Neural cell (in vitro differentiated cells): ENCODE measurements around the gene GTF2F1. TPM values are rescaled to one million over a fixed set of nuclear protein-coding genes. Genes with fewer than 3 reads are reported as not detected.

Experiments used
- H2AFZ ChIP-seq: fragments of 200-600, 300-800 bp; sonication (generic), shearing (Covaris generic); 2 replicates; pipeline ENCODE4 v1.6.0; 2014; ENCODE audit warnings: low read depth, mild to moderate bottlenecking, antibody characterized with exemption, low read length, moderate library complexity
- H3F3A ChIP-seq: fragments of 200-600 bp; shearing (Covaris generic); 2 replicates; pipeline ENCODE4 v1.6.1; 2016; ENCODE audit warnings: mild to moderate bottlenecking, moderate library complexity, mixed read lengths, antibody characterized with exemption, low read length; ENCODE audit not compliant: insufficient read depth, poor library complexity, severe bottlenecking
- H3K27ac ChIP-seq: fragments of 200-600, 300-800 bp; sonication (generic), shearing (Covaris generic); 2 replicates; pipeline ENCODE4 v1.5.1; 2014; ENCODE audit warnings: mild to moderate bottlenecking, low read length, moderate library complexity
- H3K27me3 ChIP-seq: fragments of 300-800, 200-600 bp; sonication (generic), shearing (Covaris generic); 2 replicates; pipeline ENCODE4 v1.6.0; 2014; ENCODE audit warnings: mild to moderate bottlenecking, low read depth, low read length, moderate library complexity; ENCODE audit not compliant: insufficient read depth
- H3K36me3 ChIP-seq: fragments of 300-800, 200-600 bp; sonication (generic), shearing (Covaris generic); 2 replicates; pipeline ENCODE4 v1.5.1; 2014; ENCODE audit warnings: mild to moderate bottlenecking, antibody characterized with exemption, low read length, moderate library complexity; ENCODE audit not compliant: insufficient read depth
- H3K4me2 ChIP-seq: fragments of 300-800, 200-600 bp; sonication (generic), shearing (Covaris generic); 2 replicates; pipeline ENCODE4 v1.6.0; 2014; ENCODE audit warnings: mild to moderate bottlenecking, low read length
- H3K4me3 ChIP-seq: fragments of 300-800, 200-600 bp; sonication (generic), shearing (Covaris generic); 2 replicates; pipeline ENCODE4 v1.5.1; 2014; ENCODE audit warnings: mild to moderate bottlenecking, low read length, moderate library complexity
- H3K79me2 ChIP-seq: fragments of 200-600 bp; shearing (Covaris generic); replicated peaks from 2 replicates; pipeline ENCODE4 v1.6.0; 2014; ENCODE audit warnings: mild to moderate bottlenecking, low read length, moderate library complexity; ENCODE audit not compliant: insufficient read depth
- H3K9ac ChIP-seq: fragments of 300-800, 200-600 bp; sonication (generic), shearing (Covaris generic); 2 replicates; pipeline ENCODE4 v1.6.1; 2016; ENCODE audit warnings: mild to moderate bottlenecking, low read length, mixed read lengths
- H3K9me2 ChIP-seq: fragments of 200-600 bp; shearing (Covaris generic); 2 replicates; pipeline ENCODE4 v1.6.1; 2016; ENCODE audit warnings: mild to moderate bottlenecking, low read length, mixed read lengths; ENCODE audit not compliant: insufficient read depth
- H3K9me3 ChIP-seq: fragments of 200-600, 300-800 bp; sonication (generic), shearing (Covaris generic); 2 replicates; pipeline ENCODE4 v1.6.1; 2016; ENCODE audit warnings: mild to moderate bottlenecking, mixed run types, low read length, moderate library complexity, mixed read lengths
- H4K20me1 ChIP-seq: fragments of 200-600 bp; shearing (Covaris generic); 2 replicates; pipeline ENCODE4 v1.6.1; 2016; ENCODE audit warnings: mild to moderate bottlenecking, mixed run types; ENCODE audit not compliant: insufficient read depth
- EP300 ChIP-seq: fragments of 450-650 bp; conservative IDR thresholded peaks from 2 replicates; pipeline ENCODE4 v1.6.1; 2014; ENCODE audit warnings: antibody characterized with exemption, mild to moderate bottlenecking, moderate library complexity; ENCODE audit not compliant: poor library complexity, severe bottlenecking
- EZH2 ChIP-seq: fragments of 200-600, 300-800 bp; shearing (Covaris generic), sonication (generic); IDR thresholded peaks from 2 replicates; pipeline ENCODE4 v1.6.1; 2014; ENCODE audit warnings: antibody characterized with exemption, low read length, borderline replicate concordance, mild to moderate bottlenecking; ENCODE audit not compliant: insufficient read depth, poor library complexity, severe bottlenecking
- MXI1 ChIP-seq: fragments of 450-650 bp; conservative IDR thresholded peaks from 2 replicates; pipeline ENCODE4 v1.6.1; 2014; ENCODE audit warnings: antibody characterized with exemption, mild to moderate bottlenecking; ENCODE audit not compliant: poor library complexity, severe bottlenecking
- POLR2AphosphoS5 ChIP-seq: IDR thresholded peaks from 2 replicates; pipeline ENCODE4 v1.6.1; 2012
- RAD21 ChIP-seq: fragments of 450-650 bp; conservative IDR thresholded peaks from 2 replicates; pipeline ENCODE4 v1.6.1; 2014; ENCODE audit warnings: antibody characterized with exemption, mild to moderate bottlenecking, moderate library complexity
- SMC3 ChIP-seq: fragments of 450-650 bp; conservative IDR thresholded peaks from 2 replicates; pipeline ENCODE4 v1.6.1; 2014; ENCODE audit warnings: antibody characterized with exemption, mild to moderate bottlenecking, moderate library complexity; ENCODE audit not compliant: poor library complexity
- TAF1 ChIP-seq: IDR thresholded peaks from 2 replicates; pipeline ENCODE4 v1.6.1; 2012; ENCODE audit warnings: low read depth
- polyA plus RNA-seq: library from polyadenylated mRNA; depleted of rRNA; stranded (reverse); fragments of >200 nt; gene quantifications from 2 replicates; pipeline ENCODE4 v1.2.3, GENCODE V29; 2014
- TF ChIP-seq, protein P1 (sequence below): fragments of 450-650 bp; IDR thresholded peaks from 2 replicates; pipeline ENCODE4 v1.5.1; 2014; ENCODE audit warnings: antibody characterized with exemption, mild to moderate bottlenecking, moderate library complexity; ENCODE audit not compliant: poor library complexity, severe bottlenecking
- TF ChIP-seq, protein P2 (sequence below): IDR thresholded peaks from 2 replicates; pipeline ENCODE4 v1.6.1; 2012; ENCODE audit warnings: borderline replicate concordance

Gene GTF2F1
- polyA plus RNA-seq, 1 donor from 2014 or later: 53.9 TPM

DNA sequence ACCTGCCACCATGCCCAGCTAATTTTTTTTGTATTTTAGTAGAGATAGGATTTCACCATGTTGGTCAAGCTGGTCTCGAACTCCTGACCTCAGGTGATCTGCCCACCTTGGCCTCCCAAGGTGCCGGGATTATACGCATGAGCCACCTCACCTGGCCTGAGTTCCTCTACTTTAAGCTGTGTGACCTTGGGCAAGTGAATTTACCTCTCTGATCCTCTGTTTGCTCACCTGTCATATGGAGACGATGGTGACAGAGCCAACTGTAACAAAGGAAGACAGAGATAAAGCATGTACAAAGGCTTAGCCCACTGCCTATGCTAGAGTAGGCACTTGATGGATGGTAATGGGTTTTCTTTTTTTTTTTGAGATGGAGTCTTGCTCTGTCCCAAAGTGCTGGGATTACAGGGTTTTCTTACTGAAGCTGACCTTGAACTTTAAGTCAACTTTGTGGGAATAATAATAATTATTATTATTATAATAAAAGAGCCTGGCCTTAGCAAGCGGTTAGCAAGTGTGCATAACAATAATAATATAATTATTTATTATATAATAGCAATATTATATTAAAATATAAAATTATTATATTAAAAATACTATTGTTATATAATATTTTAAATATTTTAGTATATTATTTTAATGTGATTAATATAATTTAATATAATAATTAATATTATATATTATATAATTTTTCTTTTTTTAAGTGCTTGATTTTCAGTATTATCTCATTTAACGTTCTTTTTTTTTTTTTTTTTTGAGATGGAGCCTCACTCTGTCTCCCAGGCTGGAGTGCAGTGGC, 58.3 kb downstream of the GTF2F1 start:
- no peaks in the 10 kb centered on the region for H4K20me1 ChIP-seq
- H3K27ac ChIP-seq: no peak overlapping the region
- H3K27me3 ChIP-seq: no peaks in the 10 kb centered on the region
- TF ChIP-seq TAF1 (no peak), EZH2 (no peak), EP300 (no peak), MXI1 (no peak), POLR2AphosphoS5 (no peak), SMC3 (no peak), RAD21 (no peak)
- TF ChIP-seq, protein P1, sequence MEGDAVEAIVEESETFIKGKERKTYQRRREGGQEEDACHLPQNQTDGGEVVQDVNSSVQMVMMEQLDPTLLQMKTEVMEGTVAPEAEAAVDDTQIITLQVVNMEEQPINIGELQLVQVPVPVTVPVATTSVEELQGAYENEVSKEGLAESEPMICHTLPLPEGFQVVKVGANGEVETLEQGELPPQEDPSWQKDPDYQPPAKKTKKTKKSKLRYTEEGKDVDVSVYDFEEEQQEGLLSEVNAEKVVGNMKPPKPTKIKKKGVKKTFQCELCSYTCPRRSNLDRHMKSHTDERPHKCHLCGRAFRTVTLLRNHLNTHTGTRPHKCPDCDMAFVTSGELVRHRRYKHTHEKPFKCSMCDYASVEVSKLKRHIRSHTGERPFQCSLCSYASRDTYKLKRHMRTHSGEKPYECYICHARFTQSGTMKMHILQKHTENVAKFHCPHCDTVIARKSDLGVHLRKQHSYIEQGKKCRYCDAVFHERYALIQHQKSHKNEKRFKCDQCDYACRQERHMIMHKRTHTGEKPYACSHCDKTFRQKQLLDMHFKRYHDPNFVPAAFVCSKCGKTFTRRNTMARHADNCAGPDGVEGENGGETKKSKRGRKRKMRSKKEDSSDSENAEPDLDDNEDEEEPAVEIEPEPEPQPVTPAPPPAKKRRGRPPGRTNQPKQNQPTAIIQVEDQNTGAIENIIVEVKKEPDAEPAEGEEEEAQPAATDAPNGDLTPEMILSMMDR: no peak
- TF ChIP-seq, protein P2, sequence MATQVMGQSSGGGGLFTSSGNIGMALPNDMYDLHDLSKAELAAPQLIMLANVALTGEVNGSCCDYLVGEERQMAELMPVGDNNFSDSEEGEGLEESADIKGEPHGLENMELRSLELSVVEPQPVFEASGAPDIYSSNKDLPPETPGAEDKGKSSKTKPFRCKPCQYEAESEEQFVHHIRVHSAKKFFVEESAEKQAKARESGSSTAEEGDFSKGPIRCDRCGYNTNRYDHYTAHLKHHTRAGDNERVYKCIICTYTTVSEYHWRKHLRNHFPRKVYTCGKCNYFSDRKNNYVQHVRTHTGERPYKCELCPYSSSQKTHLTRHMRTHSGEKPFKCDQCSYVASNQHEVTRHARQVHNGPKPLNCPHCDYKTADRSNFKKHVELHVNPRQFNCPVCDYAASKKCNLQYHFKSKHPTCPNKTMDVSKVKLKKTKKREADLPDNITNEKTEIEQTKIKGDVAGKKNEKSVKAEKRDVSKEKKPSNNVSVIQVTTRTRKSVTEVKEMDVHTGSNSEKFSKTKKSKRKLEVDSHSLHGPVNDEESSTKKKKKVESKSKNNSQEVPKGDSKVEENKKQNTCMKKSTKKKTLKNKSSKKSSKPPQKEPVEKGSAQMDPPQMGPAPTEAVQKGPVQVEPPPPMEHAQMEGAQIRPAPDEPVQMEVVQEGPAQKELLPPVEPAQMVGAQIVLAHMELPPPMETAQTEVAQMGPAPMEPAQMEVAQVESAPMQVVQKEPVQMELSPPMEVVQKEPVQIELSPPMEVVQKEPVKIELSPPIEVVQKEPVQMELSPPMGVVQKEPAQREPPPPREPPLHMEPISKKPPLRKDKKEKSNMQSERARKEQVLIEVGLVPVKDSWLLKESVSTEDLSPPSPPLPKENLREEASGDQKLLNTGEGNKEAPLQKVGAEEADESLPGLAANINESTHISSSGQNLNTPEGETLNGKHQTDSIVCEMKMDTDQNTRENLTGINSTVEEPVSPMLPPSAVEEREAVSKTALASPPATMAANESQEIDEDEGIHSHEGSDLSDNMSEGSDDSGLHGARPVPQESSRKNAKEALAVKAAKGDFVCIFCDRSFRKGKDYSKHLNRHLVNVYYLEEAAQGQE: no peak
- no peaks in the 10 kb centered on the region for H3F3A ChIP-seq
- no peak overlapping the region for H3K4me3 ChIP-seq
- H3K79me2 ChIP-seq: no peaks in the 10 kb centered on the region
- no peak overlapping the region for H2AFZ ChIP-seq
- no peak overlapping the region for H3K9ac ChIP-seq
- no peak overlapping the region for H3K4me2 ChIP-seq
- no peaks in the 10 kb centered on the region for H3K9me2 ChIP-seq
- H3K9me3 ChIP-seq: no peaks in the 10 kb centered on the region
- no peaks in the 10 kb centered on the region for H3K36me3 ChIP-seq

DNA sequence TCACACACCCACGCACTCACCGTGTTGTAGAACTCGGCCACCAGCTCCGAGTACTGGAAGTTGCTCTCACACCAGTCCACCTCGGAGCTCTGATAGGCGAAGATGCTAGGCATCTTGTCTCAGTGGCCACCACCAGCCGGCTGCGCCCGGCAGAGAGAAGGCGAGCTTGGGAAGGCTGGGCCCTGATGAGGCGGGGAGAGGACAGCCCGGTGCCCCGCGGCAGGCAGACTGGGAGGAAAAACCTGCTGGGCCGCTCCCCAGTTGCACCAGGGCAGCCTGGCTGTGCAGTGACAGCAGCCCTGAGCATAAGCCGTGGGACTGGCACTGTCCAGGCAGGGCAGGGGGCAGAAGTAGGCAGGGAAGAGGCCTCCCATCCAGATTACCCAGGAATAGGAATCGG, 59.5 kb downstream of the GTF2F1 start, which contains the start of gene ACER1:
Gene ACER1, minus strand, starts transcription at position 174 of the 400 bp plus-strand sequence. Its CDS starts 61 bp downstream, at position 113.
- H3K9me3 ChIP-seq: no peaks in the 10 kb centered on the region
- H3K9me2 ChIP-seq: no peaks in the 10 kb centered on the region
- H3K79me2 ChIP-seq: no peaks in the 10 kb centered on the region
- H2AFZ ChIP-seq: no peak within 1 kb of the TSS
- H4K20me1 ChIP-seq: no peaks in the 10 kb centered on the region
- no peaks in the 10 kb centered on the region for H3F3A ChIP-seq
- H3K27ac ChIP-seq: no peak within 1 kb of the TSS
- no peaks in the 10 kb centered on the region for H3K36me3 ChIP-seq
- TF ChIP-seq, protein P2: no peak
- TF ChIP-seq EP300: no peak
- TF ChIP-seq POLR2AphosphoS5: no peak
- no peak for TF ChIP-seq RAD21
- no peak for TF ChIP-seq TAF1
- no peak for TF ChIP-seq MXI1
- TF ChIP-seq, protein P1: no peak
- TF ChIP-seq SMC3: no peak
- TF ChIP-seq EZH2: no peak
- H3K27me3 ChIP-seq: no peaks in the 10 kb centered on the region
- H3K9ac ChIP-seq: no peak within 1 kb of the TSS
- H3K4me3 ChIP-seq: no peak within 1 kb of the TSS
- no peak within 1 kb of the TSS for H3K4me2 ChIP-seq
